ENCODE results near the gene ACTL6A. TPM values are rescaled to one million over a fixed set of nuclear protein-coding genes. Genes with fewer than 3 reads are reported as not detected.

Gene ACTL6A
- total RNA-seq, 1 experiment from 2014 or later: 61.9 TPM

DNA sequence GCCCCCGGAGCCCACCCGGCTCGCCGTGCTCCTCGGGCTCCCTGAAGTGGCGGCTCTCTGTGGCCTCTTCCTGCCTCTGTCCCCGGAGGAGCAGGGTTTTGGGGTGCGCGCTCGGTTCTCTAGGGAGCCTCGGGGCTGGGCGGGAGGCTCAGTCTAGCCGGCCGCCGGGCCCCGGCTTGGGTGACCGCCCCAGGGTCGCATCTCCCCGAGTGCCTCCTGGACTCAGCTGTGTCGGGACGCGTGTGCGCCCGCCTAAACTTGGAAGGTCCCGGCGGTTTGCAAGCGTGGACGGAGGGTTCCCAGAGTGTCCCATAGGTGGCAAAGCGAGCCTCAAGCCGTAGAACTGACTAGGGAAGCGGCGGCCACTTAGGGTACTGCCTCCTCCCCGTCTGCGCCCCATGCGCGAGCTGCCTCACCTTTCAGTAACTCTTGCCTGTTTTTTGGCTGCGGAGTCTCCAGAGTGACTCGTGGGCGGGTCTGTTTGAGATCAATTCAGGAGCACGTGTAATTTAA lies 601 bp downstream of the ACTL6A start:
- Histone ChIP-seq H3K4me3 (replicated peaks in 1 of 2; ENCODE audit: low read depth in 1 of 2, low read length in 2 of 2) (peak overlapping the region; percentile 80 to 84), H3K27me3 (ENCODE audit: insufficient read depth, low read length) (no peaks in the 10 kb centered on the region), H3K9me3 (ENCODE audit: control insufficient read depth in 1 of 2, insufficient read depth in 1 of 2, low read depth in 1 of 2, low read length in 2 of 2) (no peaks in the 10 kb centered on the region), H4K20me1 (ENCODE audit: insufficient read depth) (0 out of 2 replicates have a peak, but pooled peaks cover 3% of the 10 kb centered on the region), H3K9ac (ENCODE audit: low read length) (peak overlapping the region; percentile 91), H3K4me1 (ENCODE audit: control insufficient read depth in 1 of 2, insufficient read depth in 2 of 2, low read length in 2 of 2) (peaks cover 2 to 16% of the 10 kb centered on the region in 2 experiments; a peak in 1 of 4 replicates), H3K9me2 (ENCODE audit: insufficient read depth) (no peaks in the 10 kb centered on the region), H3K27ac (ENCODE audit: low read depth, low read length) (peak overlapping the region; percentile 81), H3K79me2 (ENCODE audit: insufficient read depth, low read length) (peaks cover 48% of the 10 kb centered on the region), H3K4me2 (ENCODE audit: low read length) (peak overlapping the region; percentile 90), H3K36me3 (ENCODE audit: control insufficient read depth in 1 of 2, insufficient read depth in 2 of 2, low read length in 2 of 2) (no peaks in the 10 kb centered on the region), H2AFZ (ENCODE audit: low read depth, low read length, poor library complexity, severe bottlenecking) (peak overlapping the region; percentile 70)
- RAD21 ChIA-PET (ENCODE audit: low non-redundant PET in 1 of 2, low total read pairs in 2 of 2, uncharacterized antibody in 2 of 2, unreplicated experiment in 2 of 2): no interaction called here
- CTCF ChIA-PET: interaction anchor here (1.2 to 1.3 kb wide), 2 partner anchors 116 to 242 kb away, joined by 5 to 12 read pairs; no protein-coding TSS in a partner anchor
- BruUV-seq (replicated peaks): no TSS peak
- POLR2A ChIA-PET: interaction anchor here (1.2 kb wide), 1 partner anchor 242 kb away, joined by 4 read pairs; no protein-coding TSS in a partner anchor
- intact Hi-C loops (cut with micrococcal nuclease): loop anchor here (2.0 kb wide), 2 partner anchors 549 to 1039 kb away; partner anchors contain the start of gene TTC14
- TF ChIP-seq, protein P1, sequence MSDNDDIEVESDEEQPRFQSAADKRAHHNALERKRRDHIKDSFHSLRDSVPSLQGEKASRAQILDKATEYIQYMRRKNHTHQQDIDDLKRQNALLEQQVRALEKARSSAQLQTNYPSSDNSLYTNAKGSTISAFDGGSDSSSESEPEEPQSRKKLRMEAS (IDR thresholded peaks at IDR 0.05): 0 out of 2 replicates have a peak, but pooled peaks have one; percentile 20
- TF ChIP-seq POLR2AphosphoS5 (IDR thresholded peaks at IDR 0.05; ENCODE audit: low read depth, low read length) (no peak), SRF (IDR thresholded peaks at IDR 0.05; ENCODE audit: low read depth) (no peak), ZNF274 (IDR thresholded peaks at IDR 0.05; ENCODE audit: low read depth, low read length) (no peak), SIN3A (IDR thresholded peaks at IDR 0.05; ENCODE audit: low read depth) (0 out of 2 replicates have a peak, but pooled peaks have one; percentile 28), EGR1 (IDR thresholded peaks at IDR 0.05; ENCODE audit: low read depth) (no peak)
- TF ChIP-seq, protein P2, sequence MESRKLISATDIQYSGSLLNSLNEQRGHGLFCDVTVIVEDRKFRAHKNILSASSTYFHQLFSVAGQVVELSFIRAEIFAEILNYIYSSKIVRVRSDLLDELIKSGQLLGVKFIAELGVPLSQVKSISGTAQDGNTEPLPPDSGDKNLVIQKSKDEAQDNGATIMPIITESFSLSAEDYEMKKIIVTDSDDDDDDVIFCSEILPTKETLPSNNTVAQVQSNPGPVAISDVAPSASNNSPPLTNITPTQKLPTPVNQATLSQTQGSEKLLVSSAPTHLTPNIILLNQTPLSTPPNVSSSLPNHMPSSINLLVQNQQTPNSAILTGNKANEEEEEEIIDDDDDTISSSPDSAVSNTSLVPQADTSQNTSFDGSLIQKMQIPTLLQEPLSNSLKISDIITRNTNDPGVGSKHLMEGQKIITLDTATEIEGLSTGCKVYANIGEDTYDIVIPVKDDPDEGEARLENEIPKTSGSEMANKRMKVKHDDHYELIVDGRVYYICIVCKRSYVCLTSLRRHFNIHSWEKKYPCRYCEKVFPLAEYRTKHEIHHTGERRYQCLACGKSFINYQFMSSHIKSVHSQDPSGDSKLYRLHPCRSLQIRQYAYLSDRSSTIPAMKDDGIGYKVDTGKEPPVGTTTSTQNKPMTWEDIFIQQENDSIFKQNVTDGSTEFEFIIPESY (IDR thresholded peaks at IDR 0.05; ENCODE audit: extremely low read depth, insufficient replicate concordance, low read length): no peak
- TF ChIP-seq, protein P3, sequence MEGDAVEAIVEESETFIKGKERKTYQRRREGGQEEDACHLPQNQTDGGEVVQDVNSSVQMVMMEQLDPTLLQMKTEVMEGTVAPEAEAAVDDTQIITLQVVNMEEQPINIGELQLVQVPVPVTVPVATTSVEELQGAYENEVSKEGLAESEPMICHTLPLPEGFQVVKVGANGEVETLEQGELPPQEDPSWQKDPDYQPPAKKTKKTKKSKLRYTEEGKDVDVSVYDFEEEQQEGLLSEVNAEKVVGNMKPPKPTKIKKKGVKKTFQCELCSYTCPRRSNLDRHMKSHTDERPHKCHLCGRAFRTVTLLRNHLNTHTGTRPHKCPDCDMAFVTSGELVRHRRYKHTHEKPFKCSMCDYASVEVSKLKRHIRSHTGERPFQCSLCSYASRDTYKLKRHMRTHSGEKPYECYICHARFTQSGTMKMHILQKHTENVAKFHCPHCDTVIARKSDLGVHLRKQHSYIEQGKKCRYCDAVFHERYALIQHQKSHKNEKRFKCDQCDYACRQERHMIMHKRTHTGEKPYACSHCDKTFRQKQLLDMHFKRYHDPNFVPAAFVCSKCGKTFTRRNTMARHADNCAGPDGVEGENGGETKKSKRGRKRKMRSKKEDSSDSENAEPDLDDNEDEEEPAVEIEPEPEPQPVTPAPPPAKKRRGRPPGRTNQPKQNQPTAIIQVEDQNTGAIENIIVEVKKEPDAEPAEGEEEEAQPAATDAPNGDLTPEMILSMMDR (IDR thresholded peaks at IDR 0.05 in 2 of 3, conservative IDR thresholded peaks at IDR 0.05 in 1 of 3; ENCODE audit: borderline replicate concordance in 1 of 3, insufficient read depth in 1 of 3, low read depth in 2 of 3, low read length in 2 of 3): peak in 2 of 3 experiments; percentile 35 to 46; a peak in 4 of 6 replicates
- peak; percentile 56 for ATAC-seq
- DNase-seq (ENCODE audit: low read depth, low spot score): peak; percentile 48

All from HCT116 (cell line).